B cell (primary cell): ENCODE results near the gene PFKM. TPM values are rescaled to one million over a fixed set of nuclear protein-coding genes. Genes with fewer than 3 reads are reported as not detected.

Experiments used
- ATAC-seq: fragments of 200-7000 bp; cut with Tn5 transposase; one replicate; pipeline ENCODE4 v1.10.0; 2021; ENCODE audit warnings: low read depth, mild to moderate bottlenecking, moderate number of reproducible peaks, moderate library complexity
- CTCF ChIA-PET: fragments of 350-600 bp; sonication (Branson Sonifier 250); formaldehyde crosslinking; loops from one replicate; lab custom pipeline; 2021; ENCODE audit warnings: antibody characterized with exemption, inconsistent platforms; lab: Charles Lee
- POLR2A ChIA-PET: fragments of 350-600 bp; sonication (Branson Sonifier 250); formaldehyde crosslinking; loops from one replicate; lab custom pipeline; 2021; ENCODE audit warnings: antibody characterized with exemption; lab: Charles Lee
- DNase-seq: peaks from one replicate; pipeline ENCODE4 v3.0.0; 2013
- H2AFZ ChIP-seq: 2 replicates; pipeline ENCODE4 v1.6.1; 2012; ENCODE audit warnings: mild to moderate bottlenecking, low read depth, low read length; ENCODE audit not compliant: insufficient read depth, poor library complexity, severe bottlenecking
- H3K27ac ChIP-seq, 2 donors: 1 replicate in 1 of 2; 2 replicates in 1 of 2; pipeline ENCODE4 v1.5.1; 2012 to 2013; ENCODE audit warnings: low read length in 2 of 2, mild to moderate bottlenecking in 2 of 2, moderate library complexity in 1 of 2
- H3K27me3 ChIP-seq, 4 experiments: fragments of 200-600 bp in 1 of 4; sonication (generic) in 1 of 4; replicated peaks in 1 of 4; 1 replicate in 2 of 4; 2 replicates in 2 of 4; pipeline versions ENCODE4 v1.6.1 to v1.7.0; 2013 to 2016; ENCODE audit warnings: low read length in 3 of 4, mild to moderate bottlenecking in 2 of 4, mixed read lengths in 1 of 4, moderate library complexity in 1 of 4; ENCODE audit not compliant: insufficient read depth in 4 of 4, control insufficient read depth in 3 of 4; ENCODE audit errors: control extremely low read depth in 1 of 4
- H3K36me3 ChIP-seq, 2 experiments: replicated peaks in 1 of 2; 1 replicate in 1 of 2; 2 replicates in 1 of 2; pipeline versions ENCODE4 v1.6.1 to v1.7.1; 2013; ENCODE audit warnings: low read length in 1 of 2; ENCODE audit not compliant: insufficient read depth in 2 of 2, control insufficient read depth in 1 of 2; ENCODE audit errors: control extremely low read depth in 1 of 2, extremely low read depth in 1 of 2
- H3K4me1 ChIP-seq, 2 donors: fragments of 200-600 bp in 1 of 2; sonication (generic) in 1 of 2; 1 replicate in 1 of 2; 2 replicates in 1 of 2; pipeline versions ENCODE4 v1.5.1 to v1.6.1; 2013 to 2017; ENCODE audit warnings: low read length in 2 of 2; ENCODE audit not compliant: control insufficient read depth in 2 of 2, insufficient read depth in 2 of 2
- H3K4me2 ChIP-seq: replicated peaks from 2 replicates; pipeline ENCODE3; 2012; ENCODE audit warnings: mild to moderate bottlenecking, low read depth, low read length; ENCODE audit not compliant: poor library complexity, severe bottlenecking
- H3K4me3 ChIP-seq, 5 experiments: fragments of 200-600 bp in 1 of 5; sonication (generic) in 1 of 5; 1 replicate in 3 of 5; 2 replicates in 2 of 5; pipeline versions ENCODE4 v1.5.1 to v1.7.0; 2011 to 2016; ENCODE audit warnings: low read length in 4 of 5, mild to moderate bottlenecking in 4 of 5, low read depth in 2 of 5, control low read depth in 1 of 5, moderate library complexity in 1 of 5; ENCODE audit not compliant: insufficient read depth in 1 of 5; ENCODE audit errors: control extremely low read depth in 1 of 5, extremely low read depth in 1 of 5
- H3K79me2 ChIP-seq: fragments of 200-600 bp; sonication (generic); one replicate; pipeline ENCODE4 v1.6.0; 2016; ENCODE audit warnings: low read length; ENCODE audit not compliant: control insufficient read depth, insufficient read depth
- H3K9ac ChIP-seq: fragments of 200-600 bp; sonication (generic); 2 replicates; pipeline ENCODE4 v1.6.1; 2017; ENCODE audit warnings: mild to moderate bottlenecking, low read length, moderate library complexity
- H3K9me3 ChIP-seq, 3 donors: one replicate each; pipeline versions ENCODE4 v1.6.1 to v1.7.1; 2013; ENCODE audit warnings: low read length in 2 of 3; ENCODE audit not compliant: control insufficient read depth in 2 of 3, insufficient read depth in 1 of 3; ENCODE audit errors: control extremely low read depth in 1 of 3
- H4K20me1 ChIP-seq: 2 replicates; pipeline ENCODE4 v1.6.0; 2012; ENCODE audit warnings: mild to moderate bottlenecking, low read length; ENCODE audit not compliant: insufficient read depth, control insufficient read depth, poor library complexity, severe bottlenecking
- H3K27ac Mint-ChIP-seq: one replicate; pipeline ENCODE4 v1.8.0; 2021; ENCODE audit warnings: mixed read lengths
- H3K27me3 Mint-ChIP-seq: one replicate; pipeline ENCODE4 v1.8.0; 2021; ENCODE audit warnings: mixed read lengths
- H3K4me1 Mint-ChIP-seq: one replicate; pipeline ENCODE4 v1.8.0; 2021; ENCODE audit warnings: mixed read lengths
- H3K4me3 Mint-ChIP-seq: one replicate; pipeline ENCODE4 v1.8.0; 2021; ENCODE audit warnings: mixed read lengths
- H3K9me3 Mint-ChIP-seq: one replicate; pipeline ENCODE4 v1.8.0; 2022; ENCODE audit warnings: mixed read lengths; ENCODE audit not compliant: insufficient read depth
- EZH2 ChIP-seq: IDR thresholded peaks from 2 replicates; pipeline ENCODE4 v1.6.1; 2012; ENCODE audit warnings: borderline replicate concordance, low read depth, mild to moderate bottlenecking, moderate library complexity, low read length; ENCODE audit not compliant: insufficient read depth, poor library complexity, severe bottlenecking
- WGBS: methylation state at CpG from one replicate; pipeline ENCODE4 v1.1.5; 2013; ENCODE audit warnings: missing lambda C conversion rate; ENCODE audit not compliant: insufficient coverage; 5-methylcytosine and 5-hydroxymethylcytosine counted together
- intact Hi-C: fragments of 100-400 bp; cut with micrococcal nuclease; formaldehyde crosslinking; loops from one replicate; pipeline ENCODE4 v1.10.0; 2022
- polyA plus RNA-seq: library from polyadenylated mRNA; depleted of rRNA; stranded (reverse); fragments of >200 nt; gene quantifications from 2 replicates; pipeline ENCODE4 v1.2.3, GENCODE V29; 2012
- total RNA-seq, 2 donors: library from RNA; stranded (reverse); fragments of 120-200 nt in 1 of 2; gene quantifications; 1 replicate in 1 of 2; 2 replicates in 1 of 2; pipeline versions ENCODE4 v1.2.3 to v1.2.4, GENCODE V29; 2013 to 2022
- TF ChIP-seq, protein P1 (sequence below): fragments of 200-600 bp; IDR thresholded peaks from one replicate; pipeline ENCODE4 v1.8.0; 2022; ENCODE audit warnings: antibody characterized with exemption, mild to moderate bottlenecking

PFKM gene
- total and polyA plus RNA-seq, 2 donors (not counting 1 experiment from before 2014, with no cell fraction given): 20.3 to 43.0 TPM

DNA sequence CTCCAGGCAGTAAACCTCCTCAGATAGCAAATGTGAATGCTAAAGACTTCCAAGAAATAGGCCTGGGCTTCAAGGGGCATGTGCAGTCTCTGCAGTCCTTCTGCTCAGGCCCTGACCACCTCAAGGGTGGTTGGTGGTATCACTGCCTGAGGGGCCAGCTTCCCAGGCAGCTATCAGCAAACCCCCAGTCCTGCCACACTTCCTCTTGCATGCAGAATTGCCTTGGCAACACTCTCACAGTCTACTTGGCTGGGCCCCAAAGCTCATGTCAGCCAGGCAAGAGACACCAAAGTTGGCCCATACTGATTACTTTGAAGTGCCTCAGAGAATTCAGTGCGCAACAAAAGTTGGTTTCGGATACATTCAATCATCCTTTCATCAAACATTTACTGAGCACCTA, 41.6 kb downstream of the PFKM start:
- no peak for TF ChIP-seq EZH2
- TF ChIP-seq, protein P1, sequence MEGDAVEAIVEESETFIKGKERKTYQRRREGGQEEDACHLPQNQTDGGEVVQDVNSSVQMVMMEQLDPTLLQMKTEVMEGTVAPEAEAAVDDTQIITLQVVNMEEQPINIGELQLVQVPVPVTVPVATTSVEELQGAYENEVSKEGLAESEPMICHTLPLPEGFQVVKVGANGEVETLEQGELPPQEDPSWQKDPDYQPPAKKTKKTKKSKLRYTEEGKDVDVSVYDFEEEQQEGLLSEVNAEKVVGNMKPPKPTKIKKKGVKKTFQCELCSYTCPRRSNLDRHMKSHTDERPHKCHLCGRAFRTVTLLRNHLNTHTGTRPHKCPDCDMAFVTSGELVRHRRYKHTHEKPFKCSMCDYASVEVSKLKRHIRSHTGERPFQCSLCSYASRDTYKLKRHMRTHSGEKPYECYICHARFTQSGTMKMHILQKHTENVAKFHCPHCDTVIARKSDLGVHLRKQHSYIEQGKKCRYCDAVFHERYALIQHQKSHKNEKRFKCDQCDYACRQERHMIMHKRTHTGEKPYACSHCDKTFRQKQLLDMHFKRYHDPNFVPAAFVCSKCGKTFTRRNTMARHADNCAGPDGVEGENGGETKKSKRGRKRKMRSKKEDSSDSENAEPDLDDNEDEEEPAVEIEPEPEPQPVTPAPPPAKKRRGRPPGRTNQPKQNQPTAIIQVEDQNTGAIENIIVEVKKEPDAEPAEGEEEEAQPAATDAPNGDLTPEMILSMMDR: no peak
- no peaks in the 10 kb centered on the region for H4K20me1 ChIP-seq
- ATAC-seq (no peak), DNase-seq (no peak)
- peaks cover 0 to 11% (median 0%) of the 10 kb centered on the region in 4 experiments for H3K27me3 ChIP-seq
- peaks cover 17% of the 10 kb centered on the region for H3K4me1 Mint-ChIP-seq
- no peak overlapping the region for H3K27ac Mint-ChIP-seq
- no peak overlapping the region for H3K27ac ChIP-seq
- H3K27me3 Mint-ChIP-seq: peaks cover 15% of the 10 kb centered on the region
- H3K9ac ChIP-seq: no peak overlapping the region
- H3K4me2 ChIP-seq: no peak overlapping the region
- no peak overlapping the region for H2AFZ ChIP-seq
- ChIA-PET POLR2A (no interaction called here), CTCF (interaction anchor here (0.6 to 1.7 kb wide), 3 partner anchors 36 to 446 kb away, joined by 3 to 4 read pairs (median 4); partner anchors contain the start of gene SENP1)
- no peaks in the 10 kb centered on the region for H3K36me3 ChIP-seq
- no peak overlapping the region for H3K4me3 Mint-ChIP-seq
- intact Hi-C loops: loop anchor here (10.0 kb wide), 2 partner anchors 256 to 326 kb away; partner anchors contain the start of gene VDR
- no peaks in the 10 kb centered on the region for H3K9me3 ChIP-seq
- H3K79me2 ChIP-seq: peaks cover 16% of the 10 kb centered on the region
- H3K4me3 ChIP-seq: no peak overlapping the region
- H3K9me3 Mint-ChIP-seq: no peaks in the 10 kb centered on the region
- H3K4me1 ChIP-seq: peaks cover 14 to 15% of the 10 kb centered on the region in 2 donors
- WGBS: no CpG with 5 or more reads among the region's 2 CpGs

DNA sequence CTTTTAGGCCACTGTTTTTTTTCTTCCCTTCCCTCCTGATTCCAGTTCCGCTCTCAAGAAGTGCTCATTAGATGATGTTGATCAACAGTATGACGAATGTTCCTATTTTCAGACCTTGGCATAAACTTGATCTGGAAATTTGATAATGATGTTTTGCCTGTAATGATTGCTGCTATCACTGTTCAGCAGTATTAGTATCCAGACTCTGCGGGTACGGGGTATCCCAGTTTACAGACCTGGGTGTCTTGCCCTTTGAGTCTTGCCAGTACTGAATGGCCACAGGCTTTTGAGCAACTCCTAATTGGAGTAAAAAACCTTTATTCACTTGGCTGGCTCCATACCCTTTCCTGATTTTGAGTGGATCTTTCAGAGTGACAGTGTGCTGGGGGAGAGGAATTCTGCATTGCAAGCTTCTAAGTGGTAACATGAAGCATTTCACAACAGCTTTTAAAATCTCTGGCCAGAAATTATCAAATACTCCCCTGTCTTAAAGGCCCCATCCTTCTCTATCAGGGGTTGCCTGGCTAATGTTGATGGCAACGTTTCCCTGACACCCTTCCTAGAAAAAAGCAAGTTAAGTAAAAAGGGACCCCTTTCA, 44.1 kb downstream of the PFKM start:
- no peak for DNase-seq
- ChIA-PET CTCF (interaction anchor here (1.1 to 4.1 kb wide), 12 partner anchors 10 to 511 kb away, joined by 3 to 28 read pairs (median 4); partner anchors contain the start of genes CCDC184, SENP1 and TMEM106C), POLR2A (no interaction called here)
- no peak overlapping the region for H3K4me3 ChIP-seq
- peaks cover under 1% of the 10 kb centered on the region for H3K79me2 ChIP-seq
- Mint-ChIP-seq H3K27me3 (peaks cover 22% of the 10 kb centered on the region), H3K4me3 (no peak overlapping the region), H3K27ac (no peak overlapping the region), H3K9me3 (no peaks in the 10 kb centered on the region), H3K4me1 (peaks cover under 1% of the 10 kb centered on the region)
- H4K20me1 ChIP-seq: no peaks in the 10 kb centered on the region
- no peak for TF ChIP-seq EZH2
- TF ChIP-seq, protein P1: no peak
- intact Hi-C loops: loop anchor here (10.0 kb wide), 2 partner anchors 258 to 328 kb away; partner anchors contain the start of gene VDR
- 81% methylated on average over 3 of the region's 5 CpGs for WGBS
- no peaks in the 10 kb centered on the region for H3K9me3 ChIP-seq
- H3K9ac ChIP-seq: no peak overlapping the region
- no peak overlapping the region for H3K27ac ChIP-seq
- H3K36me3 ChIP-seq: no peaks in the 10 kb centered on the region
- no peak for ATAC-seq
- H3K4me2 ChIP-seq: no peak overlapping the region
- H3K27me3 ChIP-seq: peaks cover 0 to 13% (median 1%) of the 10 kb centered on the region in 4 experiments
- H2AFZ ChIP-seq: no peak overlapping the region
- H3K4me1 ChIP-seq: peaks cover under 1% of the 10 kb centered on the region in 2 donors
